Central memory CD4-positive, alpha-beta T cell (primary cell): ENCODE results near the gene AS3MT.
"Not testable (repeated sequence)": the region's sequence is repeated elsewhere in the genome, so short reads cannot be mapped to it uniquely, and the experiment has no call there.

Experiments used
- DNase-seq: peaks from one replicate; pipeline ENCODE4 v3.0.0; 2022

Gene AS3MT

DNA sequence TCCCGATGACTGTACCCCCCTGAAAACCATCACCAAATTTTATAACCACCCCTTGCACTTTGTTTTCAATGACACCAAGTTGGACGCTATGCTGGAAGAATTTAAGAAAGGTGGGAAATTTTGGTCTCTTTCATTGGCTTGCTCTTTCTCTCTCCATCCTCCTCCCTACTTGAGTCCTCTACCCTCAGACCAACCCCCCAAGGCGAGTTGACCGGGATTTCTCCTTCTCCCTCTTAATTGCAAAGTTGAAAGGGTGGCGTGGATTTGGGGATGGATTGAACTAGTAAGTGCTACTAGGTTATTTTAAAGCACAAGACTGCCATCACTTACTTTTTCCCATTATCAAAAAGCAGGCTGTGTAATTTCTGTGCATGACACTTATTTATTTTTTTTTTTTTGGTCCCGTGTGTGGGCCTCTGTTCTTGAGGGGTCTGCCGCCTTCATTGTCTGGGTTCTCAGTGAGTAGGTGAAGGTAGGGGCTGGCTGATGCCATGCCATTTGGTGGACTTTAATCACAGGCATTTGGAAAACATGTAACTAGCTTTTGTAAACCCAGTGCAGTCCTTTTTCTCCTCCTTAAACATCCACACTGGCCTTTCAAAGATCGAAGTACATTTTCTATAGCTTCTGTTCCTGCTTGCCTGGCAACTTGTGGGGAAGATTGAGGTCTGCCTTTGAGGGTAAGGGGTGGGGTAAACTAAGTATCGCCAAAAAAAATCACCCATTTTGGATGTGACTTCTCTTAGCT, 50.9 kb downstream of the AS3MT start:
- no peak for DNase-seq

DNA sequence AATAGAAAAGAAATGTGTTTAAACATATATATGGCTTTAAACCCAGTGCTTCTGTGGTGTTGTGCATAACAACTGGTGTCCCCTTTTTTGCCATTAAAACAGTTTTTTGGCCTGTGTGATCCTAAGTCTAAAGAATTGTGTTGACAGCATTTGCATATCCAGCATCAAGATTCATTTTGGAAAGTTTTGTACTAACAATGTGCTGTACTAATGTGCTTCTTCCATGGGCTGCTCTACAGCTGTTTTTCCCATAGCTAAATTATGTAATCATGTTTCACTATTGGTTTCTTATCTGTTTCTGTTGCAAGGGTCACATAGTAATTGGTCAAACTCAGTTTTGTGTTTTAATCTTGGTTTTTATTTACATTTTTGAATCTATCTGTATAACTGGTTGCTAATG, 54.3 kb downstream of the AS3MT start:
- DNase-seq, result no peak

DNA sequence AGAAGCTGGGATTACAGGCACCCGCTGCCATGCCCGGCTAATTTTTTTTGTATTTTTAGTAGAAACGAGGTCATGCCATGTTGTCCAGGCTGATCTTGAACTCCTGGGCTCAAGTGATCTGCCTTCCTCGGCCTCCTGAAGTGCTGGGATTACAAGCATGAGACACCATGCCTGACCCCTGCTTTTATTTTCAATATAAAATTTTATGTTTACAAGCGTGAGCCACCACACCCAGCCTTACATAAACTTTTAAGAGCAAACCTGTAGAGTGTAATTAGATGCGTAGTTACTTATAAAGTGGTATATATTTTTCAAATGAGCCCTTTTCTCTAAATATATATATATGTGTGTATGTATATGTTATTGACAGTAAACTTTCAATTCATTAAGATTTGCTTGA, 57.6 kb downstream of the AS3MT start:
- DNase-seq, result no peak

DNA sequence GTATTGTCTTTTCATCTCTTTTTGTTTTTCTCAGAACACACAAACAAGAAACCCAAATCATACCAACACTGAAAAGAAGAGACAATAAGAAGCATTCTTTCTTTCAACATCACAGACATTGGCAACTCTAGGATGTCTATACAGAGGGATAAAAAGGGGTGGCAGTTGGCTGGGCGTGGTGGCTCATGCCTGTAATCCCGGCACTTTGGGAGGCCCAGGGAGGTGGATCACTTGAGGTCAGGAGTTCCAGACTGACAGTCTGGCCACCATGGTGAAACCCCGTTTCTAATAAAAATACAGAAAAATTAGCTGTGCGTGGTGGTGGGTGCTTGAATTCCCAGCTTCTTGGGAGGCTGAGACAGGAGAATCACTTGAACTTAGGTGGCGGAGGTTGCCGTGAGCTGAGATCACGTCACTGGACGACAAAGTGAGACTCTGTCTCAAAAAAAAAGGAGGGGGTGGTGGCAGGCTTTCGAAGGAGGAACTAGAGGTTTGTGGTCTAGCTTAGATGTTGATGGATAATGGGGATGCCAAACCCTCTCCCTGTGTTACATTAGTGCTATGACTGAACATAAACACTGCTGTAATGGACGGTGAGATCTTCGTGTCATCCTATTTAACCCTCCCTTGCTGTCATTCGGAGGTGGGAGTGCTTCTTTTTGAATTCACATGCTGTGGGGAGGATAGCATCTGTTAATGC, 58.2 kb downstream of the AS3MT start:
- DNase-seq, result no peak

DNA sequence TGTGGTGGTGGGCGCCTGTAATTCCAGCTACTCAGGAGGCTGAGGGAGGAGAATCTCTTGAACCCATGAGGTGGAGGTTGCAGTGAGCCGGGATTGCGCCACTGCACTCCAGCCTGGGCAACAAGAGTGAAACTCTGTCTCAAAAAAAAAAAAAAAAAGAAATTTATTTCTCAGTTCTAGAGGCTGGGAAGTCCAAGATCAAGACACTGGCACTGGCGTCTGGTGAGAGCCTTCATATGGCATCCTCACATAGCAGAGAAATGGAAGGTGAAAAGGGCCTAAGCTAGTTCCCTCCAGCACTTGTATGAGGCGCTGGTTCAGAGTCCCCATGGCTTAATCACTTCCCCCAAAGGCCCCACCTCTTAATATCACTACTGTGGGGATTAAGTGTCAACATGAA, 59.2 kb downstream of the AS3MT start:
- not testable (repeated sequence) for DNase-seq

DNA sequence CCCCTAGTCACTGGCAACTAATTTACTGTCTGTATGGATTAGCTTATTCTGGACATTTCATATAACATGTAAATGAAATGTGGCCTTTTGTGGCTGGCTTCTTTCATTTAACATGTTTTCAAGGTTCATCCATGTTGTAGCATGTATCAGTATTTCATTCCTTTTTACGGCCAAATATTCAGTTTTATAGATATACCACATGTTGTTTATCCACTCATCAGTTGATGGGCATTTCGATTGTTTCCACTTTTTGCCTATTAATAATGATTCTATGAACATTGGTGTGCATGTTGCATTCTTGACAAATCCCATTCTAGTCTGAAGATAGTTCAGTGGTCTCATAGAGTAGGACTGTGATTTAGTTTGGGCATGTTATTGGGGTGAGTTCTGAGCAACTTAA, 61.5 kb downstream of the AS3MT start:
- DNase-seq, result no peak

DNA sequence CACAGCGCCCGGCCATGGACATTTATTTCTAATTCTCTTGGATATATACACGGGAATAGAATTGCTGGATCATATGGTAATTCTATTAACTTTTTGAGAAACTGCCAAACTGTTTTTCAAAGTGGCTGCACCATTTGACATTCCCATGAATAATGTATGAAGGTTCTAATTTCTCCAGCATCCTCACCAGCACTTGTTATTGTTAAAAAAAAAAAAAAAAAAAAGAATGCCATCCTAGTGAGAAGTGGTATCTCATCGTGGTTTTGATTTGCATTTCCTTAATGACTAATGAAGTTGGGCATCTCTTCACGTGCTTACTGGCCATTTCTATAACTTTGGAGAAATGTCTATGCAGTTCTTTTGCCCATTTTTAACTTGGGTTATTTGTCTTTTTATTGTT, 62.4 kb downstream of the AS3MT start:
- DNase-seq, result no peak

DNA sequence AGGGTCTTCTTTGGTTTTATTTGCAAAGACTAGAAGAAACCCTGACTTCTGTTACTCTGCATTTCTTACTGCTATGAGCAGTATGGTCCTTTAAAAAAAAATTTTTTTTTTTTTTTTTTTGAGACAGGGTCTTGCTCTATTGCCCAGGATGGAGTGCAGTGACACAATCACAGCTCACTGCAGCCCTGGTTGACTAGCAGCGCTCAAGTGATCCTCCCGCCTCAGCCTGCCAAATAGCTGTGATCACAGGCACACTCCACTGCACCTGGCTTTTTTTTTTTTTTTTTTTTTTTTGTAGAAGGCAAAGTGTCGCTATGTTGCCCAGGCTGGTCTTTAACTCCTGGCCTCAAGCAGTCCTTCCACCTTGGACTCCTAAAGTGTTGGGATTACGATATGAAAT, 66.2 kb downstream of the AS3MT start:
- no peak for DNase-seq

DNA sequence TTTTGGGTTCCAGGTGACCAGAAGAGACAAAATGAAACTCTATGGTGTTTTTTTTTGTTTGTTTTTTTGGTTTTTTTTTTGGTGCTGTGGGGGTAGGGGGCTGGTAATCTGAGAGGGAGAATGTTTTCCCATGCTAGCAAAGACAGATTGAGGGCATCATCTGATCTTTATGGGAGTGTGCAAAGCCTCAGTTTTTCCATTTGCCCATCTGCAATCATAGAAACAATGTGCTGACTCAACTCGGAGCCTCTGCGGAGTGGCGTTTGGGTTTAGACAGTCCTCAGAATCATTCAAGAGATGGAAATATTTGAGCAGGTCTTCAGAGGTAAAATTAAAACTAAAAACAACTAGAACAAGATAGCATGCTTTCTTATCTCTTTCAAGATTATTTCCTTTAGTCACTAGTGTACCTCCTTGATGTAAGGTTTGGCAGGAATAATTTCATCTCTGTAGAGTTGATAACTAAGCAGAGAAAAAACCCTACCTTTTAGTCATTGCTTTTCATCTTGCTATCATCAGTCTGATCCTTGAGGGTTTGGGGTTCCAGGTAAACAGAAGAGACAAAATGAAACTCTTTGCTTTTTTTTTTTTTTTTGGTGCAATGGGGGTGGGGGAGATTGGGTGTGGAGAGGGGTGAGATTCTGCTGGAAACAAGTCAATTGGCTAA, 66.8 kb downstream of the AS3MT start:
- DNase-seq, result no peak

DNA sequence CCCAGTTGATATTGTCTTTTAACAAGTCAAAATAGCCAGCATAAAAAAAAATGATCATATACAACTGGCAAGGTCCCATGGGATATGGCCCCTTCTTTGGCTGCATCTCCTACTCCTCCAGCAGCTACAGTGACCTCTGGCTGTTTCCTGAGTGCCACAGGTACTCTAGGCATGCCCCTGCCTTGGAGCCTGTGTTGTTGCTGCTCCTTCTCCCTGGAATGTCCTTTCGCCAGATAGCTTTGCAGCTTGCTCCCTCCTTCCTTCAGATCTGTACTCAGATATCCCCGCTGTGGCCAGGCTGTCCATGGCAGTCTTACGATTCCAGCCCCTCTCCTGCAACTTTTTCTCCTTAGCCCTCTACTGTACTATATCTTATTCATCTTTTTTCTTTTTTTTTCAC, 72.1 kb downstream of the AS3MT start:
- DNase-seq, result no peak

DNA sequence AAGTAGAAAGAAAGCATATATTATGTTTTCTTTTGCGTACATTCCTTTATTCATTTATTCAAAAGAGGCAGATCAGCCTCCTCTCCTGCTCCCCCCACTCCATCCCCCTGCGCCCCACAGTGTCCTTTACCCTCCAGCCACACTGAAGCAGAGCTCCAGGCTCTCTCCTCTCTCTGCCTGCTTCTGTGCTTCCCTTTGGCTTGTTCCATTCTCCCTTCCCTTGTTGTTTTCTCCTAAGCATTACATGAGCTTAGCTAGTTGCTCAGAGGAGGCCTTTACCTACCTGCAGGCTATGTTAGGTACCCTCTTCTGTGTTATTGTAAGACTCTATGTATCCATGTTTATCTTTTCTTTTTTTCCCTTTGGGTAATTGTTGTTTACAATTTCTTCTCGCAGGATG, 76.2 kb downstream of the AS3MT start:
- no peak for DNase-seq

DNA sequence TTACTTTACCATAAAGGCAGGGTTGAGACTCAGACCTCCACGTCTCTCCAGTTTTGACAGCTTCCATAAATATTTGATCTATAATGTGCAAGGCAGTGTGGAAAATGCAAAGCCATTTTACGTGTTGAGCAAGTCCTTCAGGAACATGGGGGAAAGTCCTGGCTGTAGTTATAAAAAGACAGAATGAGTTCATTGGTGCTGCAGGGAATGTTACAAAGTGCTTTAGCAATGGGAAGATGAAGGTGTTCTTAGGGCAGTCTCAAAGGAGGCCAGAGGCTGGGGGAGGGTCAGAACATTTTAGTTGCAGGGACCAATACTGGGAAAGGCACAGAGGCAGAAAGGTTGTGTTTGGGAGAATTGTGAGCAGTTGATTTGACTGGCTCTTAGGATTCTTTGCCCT, 76.7 kb downstream of the AS3MT start:
- no peak for DNase-seq

DNA sequence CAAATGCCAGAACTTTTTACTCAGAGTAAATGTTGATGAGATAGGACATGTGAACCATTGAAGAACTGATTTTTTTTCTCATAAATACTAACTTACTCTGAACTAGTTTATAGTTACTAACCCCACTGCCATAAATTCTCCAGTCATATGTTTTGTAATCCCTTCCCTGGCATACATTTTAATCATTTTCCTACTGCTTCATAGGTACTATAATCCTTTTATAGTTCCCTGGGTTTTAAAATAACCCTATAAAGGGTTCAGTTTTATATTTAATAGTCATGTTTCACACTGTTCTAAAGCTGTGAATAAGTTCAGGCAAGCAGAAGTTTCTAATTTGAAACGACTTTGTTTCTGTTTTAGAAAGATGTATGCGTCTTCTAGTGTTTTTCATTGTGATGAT, 77.7 kb downstream of the AS3MT start:
- DNase-seq, result no peak

DNA sequence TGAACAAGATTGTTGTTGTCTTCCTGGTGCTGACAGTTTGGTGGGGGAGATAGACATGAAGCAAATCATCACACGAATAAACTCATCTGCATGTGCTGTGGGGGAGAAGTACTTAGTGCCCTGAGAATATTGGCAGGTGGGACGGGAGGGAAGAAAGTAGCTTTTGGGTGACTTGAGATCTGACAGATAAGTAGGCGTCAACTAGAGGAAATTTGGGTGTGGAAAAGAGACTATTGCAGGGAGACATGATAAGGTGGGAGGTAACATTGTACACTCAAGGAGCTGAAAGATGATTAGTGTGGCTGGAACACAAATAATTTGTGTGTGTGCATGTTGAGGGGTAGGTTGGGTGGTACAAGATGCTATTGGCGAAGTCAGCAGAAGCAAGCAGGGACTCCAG, 78.9 kb downstream of the AS3MT start:
- no peak for DNase-seq

DNA sequence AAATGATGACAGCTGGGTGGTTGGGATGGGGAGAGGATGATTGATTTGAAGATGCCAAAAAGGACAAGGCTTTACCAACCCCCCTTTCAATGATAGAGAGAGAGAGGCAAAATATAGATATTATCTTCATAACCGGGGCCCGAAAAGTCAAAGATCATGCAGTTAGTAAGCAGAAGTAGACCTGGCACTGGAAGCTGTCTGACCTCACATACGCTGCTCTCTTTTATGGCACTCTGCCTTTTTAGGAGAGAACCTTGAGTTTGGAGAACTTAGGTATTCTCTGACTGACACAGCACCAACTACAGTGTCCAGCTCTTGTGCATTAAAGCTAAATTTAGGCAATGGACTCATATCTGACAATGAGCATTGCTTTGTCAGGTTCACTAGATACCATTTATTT, 79.5 kb downstream of the AS3MT start:
- no peak for DNase-seq

DNA sequence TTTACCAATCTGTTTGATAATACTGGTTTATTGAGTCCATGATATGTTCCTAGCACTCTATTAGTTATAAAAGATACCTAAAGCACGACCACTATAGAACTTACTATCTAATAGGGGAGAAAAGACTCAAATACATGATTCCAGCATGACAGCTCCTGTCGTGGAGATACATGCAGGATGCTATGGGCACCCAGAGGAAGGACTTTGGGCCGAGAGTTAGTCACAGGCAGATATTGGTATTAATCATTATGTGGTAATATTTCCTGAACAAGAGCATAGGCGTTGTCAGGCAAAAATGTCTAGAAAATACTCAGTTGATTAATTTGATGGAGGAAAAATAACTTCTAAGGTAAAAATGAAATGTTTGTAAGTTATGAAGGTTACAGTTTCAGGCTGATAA, 80.6 kb downstream of the AS3MT start:
- no peak for DNase-seq

DNA sequence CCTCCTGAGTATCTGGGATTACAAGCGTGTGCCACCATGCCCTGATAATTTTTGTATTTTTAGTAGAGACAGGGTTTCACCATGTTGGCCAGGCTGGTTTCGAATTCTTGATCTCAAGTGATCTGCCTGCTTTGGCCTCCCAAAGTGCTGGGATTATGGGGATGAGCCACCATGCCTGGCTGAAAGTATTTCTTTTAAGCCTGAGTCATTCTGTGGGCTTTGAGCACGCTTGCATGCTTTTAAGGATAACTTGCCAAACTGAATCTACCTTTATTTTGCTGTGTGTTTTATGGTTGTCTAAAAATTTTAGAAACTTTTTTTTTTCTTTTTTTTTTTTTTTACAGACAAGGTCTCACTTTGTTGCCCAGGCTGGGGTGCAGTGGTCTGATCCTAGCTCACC, 82.0 kb downstream of the AS3MT start:
- no peak for DNase-seq
